KOPT-K1 (cell line): ENCODE data around the gene ARHGEF40.

Experiments used
- H3K27ac ChIP-seq: fragments of 200-600 bp; sonication (generic); 2 replicates; pipeline ENCODE4 v1.5.1; 2016; ENCODE audit warnings: antibody characterized with exemption, mild to moderate bottlenecking, low read depth, low read length; ENCODE audit not compliant: poor library complexity, severe bottlenecking
- H3K36me3 ChIP-seq: fragments of 200-600 bp; sonication (generic); 2 replicates; pipeline ENCODE4 v1.5.1; 2017; ENCODE audit warnings: antibody characterized with exemption, mild to moderate bottlenecking, low read length, moderate library complexity; ENCODE audit not compliant: insufficient read depth
- H3K9me3 ChIP-seq: fragments of 200-600 bp; sonication (generic); 2 replicates; pipeline ENCODE4 v1.5.1; 2017; ENCODE audit warnings: antibody characterized with exemption, low read length, mild to moderate bottlenecking; ENCODE audit not compliant: insufficient read depth, poor library complexity, severe bottlenecking

Gene ARHGEF40

DNA sequence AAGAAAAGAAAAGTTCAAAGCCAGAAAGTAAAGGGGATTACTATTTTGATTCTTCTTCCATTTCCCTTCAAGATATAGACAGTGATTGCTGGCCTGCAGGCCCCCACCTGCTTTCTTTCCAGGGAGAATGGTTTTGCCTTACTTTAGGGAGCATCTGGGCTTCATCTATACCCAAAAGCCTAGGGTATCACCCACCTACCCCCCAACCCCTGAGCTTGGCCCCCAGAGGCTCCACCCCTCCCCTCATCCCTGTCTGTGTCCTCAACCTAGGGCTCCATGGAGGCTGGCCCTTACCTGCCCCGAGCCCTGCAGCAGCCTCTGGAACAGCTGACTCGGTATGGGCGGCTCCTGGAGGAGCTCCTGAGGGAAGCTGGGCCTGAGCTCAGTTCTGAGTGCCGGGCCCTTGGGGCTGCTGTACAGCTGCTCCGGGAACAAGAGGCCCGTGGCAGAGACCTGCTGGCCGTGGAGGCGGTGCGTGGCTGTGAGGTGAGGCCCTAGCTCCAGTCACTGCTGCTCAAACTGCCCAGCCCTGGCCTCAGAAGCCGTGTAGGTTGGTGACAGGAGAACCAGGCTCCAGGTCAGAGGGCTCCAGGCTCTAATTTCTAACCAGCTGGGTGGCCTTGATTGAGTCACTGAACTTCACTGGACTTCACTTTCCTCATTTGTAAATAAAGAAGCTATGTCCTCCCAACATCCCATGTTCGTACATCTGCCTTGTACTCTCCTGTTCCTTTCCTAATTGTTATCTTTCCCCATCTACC lies 13.6 kb downstream of the ARHGEF40 start:
- no peaks in the 10 kb centered on the region for H3K9me3 ChIP-seq
- no peaks in the 10 kb centered on the region for H3K36me3 ChIP-seq
- H3K27ac ChIP-seq, result no peak overlapping the region

DNA sequence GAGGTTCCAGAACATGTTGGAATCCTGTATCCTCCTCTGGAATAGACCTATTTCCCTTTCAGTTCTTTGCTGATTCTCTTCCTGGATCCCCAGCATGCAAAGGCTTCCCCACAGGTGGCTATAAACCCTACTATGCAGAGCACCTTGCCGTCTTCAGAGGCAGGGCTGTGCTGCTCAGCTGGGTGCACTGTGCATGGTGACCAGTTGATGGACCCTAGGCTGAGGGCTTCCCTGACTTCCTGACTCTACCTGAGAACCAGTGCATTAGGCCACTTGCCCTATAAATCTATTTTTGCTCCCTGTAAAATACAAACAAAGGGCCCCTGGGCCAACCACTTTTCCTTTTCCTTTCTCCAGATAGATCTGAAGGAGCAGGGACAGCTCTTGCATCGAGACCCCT lies 14.3 kb downstream of the ARHGEF40 start:
- Histone ChIP-seq H3K36me3 (no peaks in the 10 kb centered on the region), H3K9me3 (no peaks in the 10 kb centered on the region), H3K27ac (no peak overlapping the region)

DNA sequence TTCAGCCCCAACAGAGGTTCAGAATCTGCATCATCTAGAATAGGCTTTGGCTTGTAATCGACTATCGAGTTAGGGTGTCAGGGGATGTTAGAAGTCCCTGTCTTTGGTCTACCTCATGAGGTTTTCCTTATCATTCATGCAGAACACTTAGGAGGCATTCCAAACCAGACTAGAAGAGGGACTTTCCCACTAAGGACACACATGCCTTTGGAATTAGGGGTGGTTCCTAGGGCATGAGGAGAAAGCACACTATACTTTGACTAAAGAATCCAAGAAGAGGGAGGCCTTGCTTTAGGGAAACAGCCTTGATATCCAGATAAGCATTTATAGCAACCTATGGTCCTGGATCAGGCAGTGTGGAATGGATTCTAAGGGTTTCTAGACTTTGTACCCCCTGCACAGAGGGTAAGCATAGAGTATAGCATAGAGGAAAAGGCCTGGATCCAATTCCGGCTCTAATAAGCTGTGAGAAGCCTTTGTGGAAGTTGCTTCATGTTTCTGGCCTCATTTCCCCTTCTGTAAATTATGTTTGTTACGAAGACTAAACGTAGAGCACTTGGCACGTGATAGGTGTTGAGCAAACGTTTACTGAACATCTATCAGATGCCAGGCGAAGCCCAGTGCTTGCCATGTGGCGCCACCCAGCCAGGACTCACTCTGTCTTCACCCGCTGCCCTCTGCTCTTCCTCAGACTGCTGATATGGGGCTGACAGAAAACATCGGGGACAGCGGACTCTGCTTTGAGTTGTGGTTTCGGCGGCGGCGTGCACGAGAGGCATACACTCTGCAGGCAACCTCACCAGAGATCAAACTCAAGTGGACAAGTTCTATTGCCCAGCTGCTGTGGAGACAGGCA lies 15.1 kb downstream of the ARHGEF40 start:
- Histone ChIP-seq H3K36me3 (no peaks in the 10 kb centered on the region), H3K27ac (no peak overlapping the region), H3K9me3 (no peaks in the 10 kb centered on the region)

DNA sequence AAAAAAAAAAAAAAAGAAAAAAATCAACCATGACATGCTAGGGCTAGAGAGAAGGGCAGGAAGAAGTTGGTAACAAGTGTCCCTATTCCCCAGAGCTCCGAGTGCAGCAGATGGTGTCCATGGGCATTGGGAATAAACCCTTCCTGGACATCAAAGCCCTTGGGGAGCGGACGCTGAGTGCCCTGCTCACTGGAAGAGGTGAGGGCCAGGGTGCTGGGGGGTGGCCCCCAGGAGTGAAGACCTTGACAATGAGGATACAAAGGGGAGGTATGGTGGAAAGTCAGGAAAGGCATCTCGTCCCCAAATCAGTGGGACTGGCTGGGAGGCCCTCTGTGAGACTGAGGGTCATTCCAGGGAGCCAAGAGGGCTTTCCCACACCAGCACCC lies 16.8 kb downstream of the ARHGEF40 start:
- Histone ChIP-seq H3K27ac (no peak overlapping the region), H3K36me3 (peaks cover 5% of the 10 kb centered on the region; the same call in 1 of the 2 replicates), H3K9me3 (no peaks in the 10 kb centered on the region)

DNA sequence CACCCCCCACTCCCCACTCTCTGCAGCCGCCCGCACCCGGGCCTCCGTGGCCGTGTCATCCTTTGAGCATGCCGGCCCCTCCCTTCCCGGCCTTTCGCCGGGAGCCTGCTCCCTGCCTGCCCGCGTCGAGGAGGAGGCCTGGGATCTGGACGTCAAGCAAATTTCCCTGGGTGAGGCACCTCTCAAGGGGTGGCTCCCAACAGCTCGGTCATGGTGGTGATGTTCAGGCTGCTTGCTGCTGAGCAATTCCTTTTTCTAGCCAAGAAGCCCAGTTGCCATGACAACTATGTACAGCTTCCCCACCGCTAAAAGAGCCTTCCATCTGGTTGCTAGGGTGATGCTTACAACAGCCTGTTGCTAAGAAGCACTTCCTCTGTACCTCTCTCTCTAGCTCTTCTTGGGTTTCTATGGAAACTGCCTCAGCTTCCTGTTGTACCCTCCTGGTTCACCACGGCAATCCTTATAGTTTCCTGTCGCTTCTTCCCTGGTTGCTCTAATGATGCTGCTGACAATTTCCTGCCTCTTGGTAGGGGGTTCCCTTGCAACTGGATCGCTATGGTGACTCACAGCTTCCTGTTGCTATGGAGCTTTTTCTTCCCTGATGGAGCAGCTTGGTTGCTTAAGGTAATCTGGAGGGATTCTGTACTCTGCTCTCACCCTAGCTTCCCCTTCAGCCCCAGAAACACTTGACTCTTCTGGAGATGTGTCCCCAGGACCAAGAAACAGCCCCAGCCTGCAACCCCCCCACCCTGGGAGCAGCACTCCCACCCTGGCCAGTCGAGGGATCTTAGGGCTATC lies 17.4 kb downstream of the ARHGEF40 start:
- H3K27ac ChIP-seq, result no peak overlapping the region
- H3K36me3 ChIP-seq, result peaks cover 10% of the 10 kb centered on the region; the same call in 1 of the 2 replicates
- H3K9me3 ChIP-seq, result no peaks in the 10 kb centered on the region

DNA sequence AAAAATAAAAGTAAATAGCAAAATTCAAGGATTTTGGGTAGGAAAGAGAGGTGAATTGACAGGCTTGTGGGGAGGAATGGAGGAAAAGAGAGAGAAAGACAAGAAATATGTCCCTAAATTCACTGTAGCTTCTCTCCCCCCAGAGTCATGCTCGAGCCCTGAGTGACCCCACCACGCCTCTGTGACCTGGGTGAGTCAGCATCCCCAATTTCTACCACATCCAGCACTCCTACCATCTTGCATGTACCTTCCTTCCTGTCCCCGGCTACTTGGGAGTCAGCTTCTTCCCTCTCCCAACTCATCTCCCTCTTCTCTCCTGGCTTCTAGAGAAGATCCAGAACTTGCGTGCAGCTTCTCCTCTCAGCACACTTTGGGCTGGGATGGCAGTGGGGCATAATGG lies 18.6 kb downstream of the ARHGEF40 start:
- Histone ChIP-seq H3K36me3 (peaks cover 10% of the 10 kb centered on the region; the same call in 1 of the 2 replicates), H3K9me3 (no peaks in the 10 kb centered on the region), H3K27ac (no peak overlapping the region)

DNA sequence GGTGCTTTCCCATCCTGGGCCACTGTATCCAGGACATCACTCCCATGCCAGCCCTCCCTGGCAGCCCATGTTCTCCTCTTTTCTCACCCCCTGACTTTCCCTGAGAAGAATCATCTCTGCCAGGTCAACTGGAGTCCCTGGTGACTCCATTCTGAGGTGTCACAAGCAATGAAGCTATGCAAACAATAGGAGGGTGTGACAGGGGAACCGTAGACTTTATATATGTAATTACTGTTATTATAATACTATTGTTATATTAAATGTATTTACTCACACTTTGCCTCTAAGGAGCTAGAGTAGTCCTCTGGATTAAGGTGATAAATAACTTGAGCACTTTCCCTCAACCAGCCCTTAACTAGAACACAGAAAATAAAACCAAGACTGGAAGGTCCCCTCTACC lies 19.2 kb downstream of the ARHGEF40 start:
- Histone ChIP-seq H3K27ac (no peak overlapping the region), H3K36me3 (peaks cover 10% of the 10 kb centered on the region; the same call in 1 of the 2 replicates), H3K9me3 (no peaks in the 10 kb centered on the region)

DNA sequence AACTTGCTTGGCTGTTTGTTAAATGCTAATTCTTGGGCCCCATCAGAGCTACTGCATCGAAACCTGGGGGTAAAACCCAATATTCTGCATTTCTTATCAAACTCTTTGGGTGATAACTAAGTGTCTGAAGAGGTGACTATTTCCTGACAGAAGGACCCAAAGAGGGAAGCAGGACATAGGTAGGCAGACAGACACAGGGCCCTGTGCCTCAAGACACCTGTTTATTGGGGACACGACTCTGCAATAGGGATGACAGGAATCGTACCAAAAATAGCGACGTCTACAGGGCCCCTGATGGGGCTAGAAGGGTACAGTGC lies 19.7 kb downstream of the ARHGEF40 start:
- Histone ChIP-seq H3K9me3 (no peaks in the 10 kb centered on the region), H3K27ac (no peak overlapping the region), H3K36me3 (peaks cover 10% of the 10 kb centered on the region; the same call in 1 of the 2 replicates)

DNA sequence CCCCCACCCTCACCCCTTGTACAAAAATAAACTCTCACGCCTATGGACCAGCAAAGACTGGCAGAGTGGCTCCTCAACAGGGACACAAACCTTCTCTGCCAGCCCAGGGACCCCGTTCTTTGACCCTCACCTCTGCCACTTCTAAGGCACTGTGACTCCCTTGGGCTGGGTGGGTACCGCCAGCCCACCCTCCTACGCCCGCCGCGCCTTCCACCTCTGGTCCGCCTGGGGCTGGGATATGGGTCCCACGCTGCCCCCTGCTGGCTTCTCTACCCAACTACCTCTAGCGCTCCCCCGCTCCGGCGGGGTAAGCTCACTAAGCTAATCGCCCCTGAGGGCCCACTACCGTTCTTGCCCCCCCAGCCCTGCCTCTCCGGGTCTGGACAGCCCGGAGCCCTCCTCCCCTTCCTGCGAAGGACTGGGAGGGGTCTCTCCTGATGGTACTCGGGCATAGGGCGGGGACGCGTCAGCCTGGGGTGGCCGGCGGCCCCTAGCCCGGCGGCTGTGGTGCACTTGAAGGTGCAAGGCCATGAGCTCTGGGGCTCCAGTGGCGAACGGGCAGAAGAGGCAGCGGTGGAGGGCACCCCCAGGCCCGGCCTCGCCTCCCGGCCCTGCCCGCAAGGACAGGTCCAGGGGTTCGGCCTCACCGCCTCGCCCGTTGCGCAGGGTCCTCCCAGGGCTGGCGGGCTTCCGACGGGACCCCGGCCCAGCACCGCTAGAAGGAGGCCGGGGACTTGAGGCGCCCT lies 20.3 kb downstream of the ARHGEF40 start:
- H3K27ac ChIP-seq, result no peak overlapping the region
- no peaks in the 10 kb centered on the region for H3K9me3 ChIP-seq
- H3K36me3 ChIP-seq, result peaks cover 10% of the 10 kb centered on the region; the same call in 1 of the 2 replicates

DNA sequence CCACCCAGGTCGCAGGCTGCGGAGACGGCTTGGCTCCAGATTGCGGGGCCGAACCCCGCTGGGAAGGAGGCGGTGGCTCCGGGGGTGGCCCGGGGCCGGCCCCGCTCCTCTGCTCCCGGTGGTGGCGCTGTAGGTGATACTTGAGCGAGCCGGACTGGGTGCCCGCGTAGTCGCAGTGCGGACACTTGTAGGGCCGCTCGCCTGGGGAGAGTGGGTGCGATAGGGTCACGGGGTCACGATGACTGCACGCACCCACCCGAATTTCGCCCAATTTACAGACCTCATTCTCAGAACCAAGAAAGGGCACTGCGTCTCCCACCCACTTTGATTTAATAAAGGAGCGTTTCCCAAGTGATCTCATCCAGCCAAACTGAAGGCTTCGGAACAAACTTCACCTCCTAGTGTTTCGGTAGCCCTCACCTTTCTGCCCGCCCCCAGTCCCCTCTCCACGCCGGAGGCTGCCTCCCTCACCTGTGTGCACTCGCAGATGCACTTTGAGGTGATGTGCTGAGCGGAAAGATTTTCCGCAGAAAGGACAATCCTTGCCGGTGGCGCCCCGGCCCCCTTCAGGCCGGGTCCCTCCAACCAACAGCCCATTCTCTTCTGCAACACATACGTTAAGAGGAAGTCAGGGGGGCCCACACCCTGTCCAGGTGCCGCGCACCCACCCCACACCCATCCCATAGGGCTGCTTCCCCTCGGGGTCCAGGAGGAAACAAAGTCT lies 21.0 kb downstream of the ARHGEF40 start:
- H3K9me3 ChIP-seq, result no peaks in the 10 kb centered on the region
- H3K36me3 ChIP-seq, result peaks cover 10% of the 10 kb centered on the region; the same call in 1 of the 2 replicates
- no peak overlapping the region for H3K27ac ChIP-seq

DNA sequence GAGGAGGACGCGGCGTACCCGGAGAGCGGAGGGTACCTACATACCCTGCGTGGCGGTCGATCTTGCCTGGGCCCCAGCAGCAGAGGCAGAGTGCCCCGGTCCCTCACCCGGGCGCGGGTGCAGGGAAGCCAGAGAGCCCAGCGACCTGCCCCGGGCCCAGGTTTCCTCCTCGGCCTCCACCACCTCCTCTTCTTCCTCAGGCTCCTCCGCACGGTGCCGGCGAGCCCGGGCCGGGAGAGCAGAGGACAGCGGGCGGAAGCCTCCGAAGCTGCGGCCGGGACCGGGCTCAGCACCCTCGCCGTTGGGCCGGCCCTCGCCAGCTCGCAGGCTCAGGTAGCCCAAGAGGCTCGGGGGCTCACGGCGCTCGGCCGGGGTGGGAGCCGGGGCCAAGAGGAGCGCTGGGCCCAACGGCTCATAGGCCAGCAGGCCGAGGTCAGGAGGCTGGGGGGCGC lies 21.7 kb downstream of the ARHGEF40 start:
- Histone ChIP-seq H3K36me3 (peaks cover 10% of the 10 kb centered on the region; the same call in 1 of the 2 replicates), H3K9me3 (no peaks in the 10 kb centered on the region), H3K27ac (no peak overlapping the region)

DNA sequence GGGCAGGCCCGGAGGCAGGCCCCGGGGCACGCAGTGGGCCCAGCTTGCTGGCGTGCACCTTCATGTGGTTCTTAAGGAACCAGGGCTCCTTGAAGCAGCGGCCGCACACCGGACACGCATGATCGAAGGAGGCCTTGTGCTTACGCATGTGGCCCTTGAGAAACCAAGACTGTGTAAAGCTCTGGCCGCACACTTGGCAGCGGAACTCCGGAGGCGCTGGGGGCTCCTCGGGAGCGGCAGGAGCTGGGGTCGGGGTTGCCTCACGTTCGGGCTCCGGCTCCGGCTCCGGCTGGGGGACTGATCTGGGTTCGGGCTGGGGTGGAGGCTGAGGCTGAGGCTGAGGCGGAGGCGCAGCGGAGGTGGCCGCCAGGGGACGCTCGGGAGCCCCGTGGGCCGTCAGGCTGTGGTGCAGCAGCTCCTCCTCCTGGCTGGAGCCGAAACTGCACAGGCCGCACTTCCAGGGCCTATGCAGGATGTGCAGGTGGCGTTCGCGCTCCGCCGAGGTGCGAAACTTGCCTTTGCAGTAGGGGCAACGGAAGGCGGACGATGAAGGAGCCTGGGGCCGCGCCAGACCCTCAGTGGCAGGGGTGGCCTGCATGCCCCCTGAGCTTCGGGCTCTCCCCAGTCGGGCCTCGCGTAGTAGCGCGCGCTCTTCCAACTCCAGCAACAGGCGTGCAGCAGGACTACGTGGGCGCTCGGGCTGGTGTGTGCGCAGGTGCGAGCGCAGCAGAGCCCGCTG lies 22.3 kb downstream of the ARHGEF40 start:
- Histone ChIP-seq H3K27ac (no peak overlapping the region), H3K9me3 (no peaks in the 10 kb centered on the region), H3K36me3 (peaks cover 10% of the 10 kb centered on the region; the same call in 1 of the 2 replicates)

DNA sequence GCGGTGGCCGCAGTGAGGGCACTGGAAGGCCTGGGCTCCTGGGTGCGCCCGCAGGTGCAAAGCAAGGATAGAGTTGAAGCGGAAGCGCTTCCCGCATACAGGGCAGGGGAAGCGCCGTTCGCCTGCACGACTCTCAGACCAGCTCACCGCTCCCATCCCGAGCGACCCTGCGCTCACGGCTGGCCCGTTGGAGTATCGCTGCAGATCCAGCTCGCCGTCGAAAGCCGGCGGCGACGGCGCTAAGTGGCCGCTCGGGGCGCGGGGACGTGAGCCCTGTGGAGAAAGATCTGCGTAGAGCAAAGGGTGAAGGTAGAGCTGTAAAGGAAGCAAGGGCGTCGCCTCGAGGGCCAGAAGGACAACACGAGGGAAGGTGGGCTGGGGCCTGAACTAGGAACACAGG lies 22.9 kb downstream of the ARHGEF40 start:
- Histone ChIP-seq H3K9me3 (no peaks in the 10 kb centered on the region), H3K36me3 (peaks cover 10% of the 10 kb centered on the region; the same call in 1 of the 2 replicates), H3K27ac (no peak overlapping the region)
